ENCODE data around the gene DEPDC7. TPM values are rescaled to one million over a fixed set of nuclear protein-coding genes. Genes with fewer than 3 reads are reported as not detected.

DEPDC7 gene
- total and polyA plus RNA-seq, 2 of the 8 experiments (the other 6 are each of a cell fraction or from before 2014, with no cell fraction given) = 3.1 to 7.6 TPM

- no peak for TF ChIP-seq CHD7 (IDR thresholded peaks at IDR 0.05; ENCODE audit: insufficient replicate concordance, low read length)
- peak; percentile 97; the same call in 1 of the 2 replicates for TF ChIP-seq RBBP5 (IDR thresholded peaks at IDR 0.05; ENCODE audit: borderline replicate concordance, low read depth, low read length)
- no peak for TF ChIP-seq ATF2 (IDR thresholded peaks at IDR 0.05; ENCODE audit: low read length)
- TF ChIP-seq KDM4A (IDR thresholded peaks at IDR 0.05; ENCODE audit: low read depth, low read length, severe bottlenecking) = peak; percentile 92
- no peak for TF ChIP-seq BACH1 (IDR thresholded peaks at IDR 0.05; ENCODE audit: low read length)
- TF ChIP-seq KDM1A (IDR thresholded peaks at IDR 0.05; ENCODE audit: borderline replicate concordance, low read length) = no peak
- TF ChIP-seq POLR2A (IDR thresholded peaks at IDR 0.05; ENCODE audit: control extremely low read depth in 1 of 2, low read depth in 2 of 2, low read length in 2 of 2) = peak in 1 of 2 experiments; percentile 74; a peak in 2 of 3 replicates
- no peak for TF ChIP-seq FOSL1 (IDR thresholded peaks at IDR 0.05; ENCODE audit: insufficient read depth, low read depth, low read length)
- no peak for TF ChIP-seq CHD2 (IDR thresholded peaks at IDR 0.05; ENCODE audit: low read length)
Measured at GRCh38 chr11:33039274-33040032, 23.8 kb downstream of the DEPDC7 start, which contains the start of gene TCP11L1 (continued).

Data from H1 (cell line).